Activated naive CD4-positive, alpha-beta T cell treated with anti-CD3 and anti-CD28 coated beads for 36 hours (primary cell): ENCODE data around the gene CCDC34. TPM values are rescaled to one million over a fixed set of nuclear protein-coding genes. Genes with fewer than 3 reads are reported as not detected.
A peak's percentile ranks its signal among the peaks of the same experiment; 100 is the strongest.

ENCODE experiments used
- CTCF ChIA-PET: fragments of 350-600 bp; sonication (Branson Sonifier 250); formaldehyde crosslinking; loops from one replicate; lab custom pipeline; 2021; ENCODE audit warnings: antibody characterized with exemption; lab: Charles Lee
- DNase-seq: peaks from one replicate; pipeline ENCODE4 v3.0.0-alpha.2; 2020
- H3K27ac Mint-ChIP-seq: one replicate; pipeline ENCODE4 v1.8.0; 2021; ENCODE audit warnings: mild to moderate bottlenecking, mixed read lengths
- H3K27me3 Mint-ChIP-seq: one replicate; pipeline ENCODE4 v1.8.0; 2021; ENCODE audit warnings: low read depth, mixed read lengths
- H3K36me3 Mint-ChIP-seq: one replicate; pipeline ENCODE4 v1.8.0; 2021; ENCODE audit warnings: low read depth, mixed read lengths
- H3K4me1 Mint-ChIP-seq: one replicate; pipeline ENCODE4 v1.8.0; 2021; ENCODE audit warnings: low read depth, mixed read lengths
- H3K4me3 Mint-ChIP-seq: one replicate; pipeline ENCODE4 v1.8.0; 2021; ENCODE audit warnings: mild to moderate bottlenecking, moderate library complexity, mixed read lengths
- H3K9me3 Mint-ChIP-seq: one replicate; pipeline ENCODE4 v1.8.0; 2021; ENCODE audit warnings: mixed read lengths
- intact Hi-C: fragments of 100-400 bp; cut with micrococcal nuclease; formaldehyde crosslinking; loops from one replicate; pipeline ENCODE4 v1.15.1; 2023
- total RNA-seq, 2 experiments: library from RNA; stranded (reverse); gene quantifications; one replicate each; pipeline ENCODE4 v1.2.3, GENCODE V29; 2021

The CCDC34 gene
- total RNA-seq, 2 experiments from 2014 or later: 28.2 to 29.9 TPM

DNA sequence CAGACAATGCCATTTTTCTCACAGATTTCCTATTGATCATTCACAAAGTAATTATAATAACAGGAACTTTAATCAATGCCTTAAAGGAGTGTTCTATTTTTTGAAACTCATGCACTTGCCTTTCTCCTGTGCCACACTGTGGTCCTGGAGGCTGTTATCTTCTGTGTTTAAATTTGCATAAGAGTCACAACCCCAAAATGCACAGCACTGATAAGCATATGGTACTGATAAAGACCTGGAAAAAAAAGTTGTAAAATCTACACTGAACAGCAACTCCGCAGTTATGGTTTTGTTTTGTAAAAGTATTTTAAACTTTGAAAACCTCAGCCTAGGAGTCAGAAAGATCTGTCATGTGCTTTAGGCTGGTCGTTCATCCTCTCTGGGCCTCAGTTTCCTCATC, 9.1 kb upstream of the CCDC34 start:
- no peak overlapping the region for H3K4me3 Mint-ChIP-seq
- CTCF ChIA-PET: no interaction called here
- no peaks in the 10 kb centered on the region for H3K36me3 Mint-ChIP-seq
- no peak overlapping the region for H3K27ac Mint-ChIP-seq
- no peaks in the 10 kb centered on the region for H3K4me1 Mint-ChIP-seq
- H3K9me3 Mint-ChIP-seq: no peaks in the 10 kb centered on the region
- intact Hi-C loops: no loop called here
- no peaks in the 10 kb centered on the region for H3K27me3 Mint-ChIP-seq
- DNase-seq: no peak

DNA sequence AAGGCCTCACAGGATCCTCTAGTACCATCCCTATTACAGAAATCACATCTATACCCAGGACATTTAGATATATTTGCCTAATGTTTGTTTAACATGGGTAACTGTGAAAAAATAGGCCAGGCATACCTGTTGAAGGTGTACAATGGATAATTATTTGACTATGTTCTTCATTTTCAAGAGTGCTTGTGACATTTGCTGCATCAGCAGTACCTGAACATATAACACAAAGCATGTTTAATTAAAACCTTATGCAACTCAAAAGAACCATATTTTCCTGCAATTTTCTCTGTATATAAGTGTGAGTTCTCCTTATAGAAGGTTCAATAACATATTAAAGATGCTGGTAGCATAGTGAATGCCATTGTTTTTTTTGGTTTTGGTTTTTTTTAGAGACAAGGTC, 8.5 kb upstream of the CCDC34 start:
- no peak overlapping the region for H3K4me3 Mint-ChIP-seq
- H3K27me3 Mint-ChIP-seq: no peaks in the 10 kb centered on the region
- DNase-seq: no peak
- no peaks in the 10 kb centered on the region for H3K4me1 Mint-ChIP-seq
- intact Hi-C loops: no loop called here
- CTCF ChIA-PET: interaction anchor here (0.9 kb wide), 1 partner anchor 127 kb away, joined by 3 read pairs; no protein-coding TSS in a partner anchor
- H3K9me3 Mint-ChIP-seq: no peaks in the 10 kb centered on the region
- no peak overlapping the region for H3K27ac Mint-ChIP-seq
- no peaks in the 10 kb centered on the region for H3K36me3 Mint-ChIP-seq

- DNase-seq: no peak
- Mint-ChIP-seq H3K9me3 (no peaks in the 10 kb centered on the region), H3K4me1 (no peaks in the 10 kb centered on the region), H3K27me3 (no peaks in the 10 kb centered on the region), H3K36me3 (no peaks in the 10 kb centered on the region), H3K27ac (no peak overlapping the region), H3K4me3 (no peak overlapping the region)
- CTCF ChIA-PET: interaction anchor here (0.6 to 0.7 kb wide), 2 partner anchors 116 to 830 kb away, joined by 3 read pairs; no protein-coding TSS in a partner anchor
- intact Hi-C loops: no loop called here
Observed at GRCh38 chr11:27370374-27370773, 7.4 kb upstream of the CCDC34 start.

DNA sequence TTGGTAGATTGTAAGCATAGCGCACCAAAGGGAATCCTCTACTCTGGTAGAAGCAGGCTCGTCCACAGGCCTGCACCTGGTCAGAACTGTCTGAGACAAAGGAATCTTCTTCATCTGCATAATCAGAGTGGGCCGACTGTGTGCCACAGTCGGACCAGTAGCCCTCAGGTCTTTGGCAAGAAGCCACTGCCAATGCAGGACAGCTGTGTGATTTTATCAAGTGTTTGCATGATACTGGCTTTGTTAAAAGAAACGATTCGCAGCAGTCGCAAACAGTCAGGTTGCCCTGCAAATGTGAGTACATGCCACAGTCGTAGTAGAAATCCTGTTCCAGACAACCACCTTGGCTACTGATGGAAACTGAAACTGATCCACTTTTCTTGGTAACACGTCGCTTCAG, 4.9 kb upstream of the CCDC34 start:
- intact Hi-C loops: no loop called here
- Mint-ChIP-seq H3K4me3 (no peak overlapping the region), H3K9me3 (no peaks in the 10 kb centered on the region), H3K27me3 (no peaks in the 10 kb centered on the region), H3K36me3 (no peaks in the 10 kb centered on the region), H3K27ac (no peak overlapping the region), H3K4me1 (peaks cover 7% of the 10 kb centered on the region)
- DNase-seq: no peak
- CTCF ChIA-PET: no interaction called here

GRCh38 chr11:27363576-27364117, 632 bp upstream of the CCDC34 start:
- intact Hi-C loops: loop anchor here (1.0 to 5.0 kb wide), 4 partner anchors 44 to 744 kb away; partner anchors contain the start of genes KIF18A, LGR4, LIN7C and METTL15
- H3K4me1 Mint-ChIP-seq: peaks cover 22% of the 10 kb centered on the region
- peak overlapping the region; percentile 95 for H3K4me3 Mint-ChIP-seq
- CTCF ChIA-PET: interaction anchor here (2.1 to 2.3 kb wide), 2 partner anchors 67 to 122 kb away, joined by 8 to 9 read pairs; no protein-coding TSS in a partner anchor
- DNase-seq: no peak
- peak overlapping the region; percentile 77 for H3K27ac Mint-ChIP-seq
- no peaks in the 10 kb centered on the region for H3K27me3 Mint-ChIP-seq
- H3K9me3 Mint-ChIP-seq: no peaks in the 10 kb centered on the region
- no peaks in the 10 kb centered on the region for H3K36me3 Mint-ChIP-seq

- no peak overlapping the region for H3K27ac Mint-ChIP-seq
- peak overlapping the region; percentile 95 for H3K4me3 Mint-ChIP-seq
- DNase-seq: no peak
- intact Hi-C loops: loop anchor here (5.0 kb wide), 1 partner anchor 745 kb away; the partner anchor contains the start of genes KIF18A and METTL15
- H3K9me3 Mint-ChIP-seq: no peaks in the 10 kb centered on the region
- CTCF ChIA-PET: interaction anchor here (0.6 kb wide), 1 partner anchor 136 kb away, joined by 4 read pairs; no protein-coding TSS in a partner anchor
- no peaks in the 10 kb centered on the region for H3K36me3 Mint-ChIP-seq
- no peaks in the 10 kb centered on the region for H3K27me3 Mint-ChIP-seq
- peaks cover 22% of the 10 kb centered on the region for H3K4me1 Mint-ChIP-seq
Observed at GRCh38 chr11:27361649-27362431, 1.2 kb downstream of the CCDC34 start.

- H3K36me3 Mint-ChIP-seq: no peaks in the 10 kb centered on the region
- H3K9me3 Mint-ChIP-seq: no peaks in the 10 kb centered on the region
- DNase-seq: no peak
- intact Hi-C loops: no loop called here
- no peaks in the 10 kb centered on the region for H3K27me3 Mint-ChIP-seq
- H3K4me3 Mint-ChIP-seq: no peak overlapping the region
- no peak overlapping the region for H3K27ac Mint-ChIP-seq
- CTCF ChIA-PET: interaction anchor here (1.0 kb wide), 1 partner anchor 15 kb away, joined by 3 read pairs; no protein-coding TSS in a partner anchor
- H3K4me1 Mint-ChIP-seq: peaks cover 15% of the 10 kb centered on the region
Observed at GRCh38 chr11:27358296-27358695, 4.7 kb downstream of the CCDC34 start.

DNA sequence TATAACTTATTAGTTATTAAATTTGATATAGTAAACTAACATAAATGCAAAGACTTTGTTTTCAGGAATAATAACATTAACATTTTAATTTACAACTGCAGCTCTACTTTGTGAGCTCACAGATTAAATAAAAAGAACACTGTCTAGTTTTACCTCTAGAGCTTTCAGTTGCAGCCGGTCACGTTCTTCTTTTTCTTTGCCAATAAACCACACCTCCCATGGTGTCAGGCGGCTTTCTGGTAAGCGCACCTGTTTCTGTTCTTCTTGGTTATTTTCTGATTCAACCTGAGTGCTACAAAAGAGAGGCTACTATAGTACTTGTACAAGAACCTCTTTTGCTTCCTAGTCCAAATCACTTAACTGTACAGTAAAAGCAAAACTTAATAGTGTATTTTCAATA, 5.8 kb downstream of the CCDC34 start:
- no peaks in the 10 kb centered on the region for H3K36me3 Mint-ChIP-seq
- H3K27me3 Mint-ChIP-seq: no peaks in the 10 kb centered on the region
- peaks cover 12% of the 10 kb centered on the region for H3K4me1 Mint-ChIP-seq
- intact Hi-C loops: no loop called here
- H3K27ac Mint-ChIP-seq: no peak overlapping the region
- DNase-seq: no peak
- CTCF ChIA-PET: no interaction called here
- no peaks in the 10 kb centered on the region for H3K9me3 Mint-ChIP-seq
- H3K4me3 Mint-ChIP-seq: no peak overlapping the region

DNA sequence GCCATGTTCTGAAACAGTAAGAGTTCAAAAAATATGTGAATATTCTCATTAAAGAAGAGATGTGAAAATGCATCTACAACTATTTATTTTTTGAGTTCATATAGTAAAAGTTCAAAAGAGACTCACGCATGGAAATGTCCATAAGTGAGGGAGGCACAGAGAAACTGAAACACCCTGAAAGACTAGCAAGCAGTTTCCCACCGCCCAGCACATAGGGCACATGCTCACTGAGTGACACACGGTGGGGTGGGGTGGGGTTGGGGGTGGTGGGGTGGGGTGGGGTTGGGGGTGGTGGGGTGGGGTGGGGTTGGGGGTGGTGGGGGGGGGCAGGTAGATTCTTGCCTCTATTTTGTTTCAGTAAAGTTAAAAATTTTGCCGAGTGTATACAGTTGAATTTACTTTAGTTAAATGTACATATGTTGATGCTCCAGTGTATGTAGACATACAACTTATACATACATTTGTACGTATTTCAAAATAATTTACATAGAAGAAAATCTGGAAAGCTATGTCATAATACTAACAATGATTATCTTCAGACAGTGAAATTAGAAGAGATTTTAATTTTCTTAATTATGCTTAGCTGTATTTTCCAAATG, 6.3 kb downstream of the CCDC34 start:
- H3K27ac Mint-ChIP-seq: no peak overlapping the region
- H3K4me3 Mint-ChIP-seq: no peak overlapping the region
- DNase-seq: no peak
- H3K4me1 Mint-ChIP-seq: peaks cover 6% of the 10 kb centered on the region
- CTCF ChIA-PET: no interaction called here
- H3K36me3 Mint-ChIP-seq: no peaks in the 10 kb centered on the region
- H3K9me3 Mint-ChIP-seq: no peaks in the 10 kb centered on the region
- intact Hi-C loops: no loop called here
- no peaks in the 10 kb centered on the region for H3K27me3 Mint-ChIP-seq

DNA sequence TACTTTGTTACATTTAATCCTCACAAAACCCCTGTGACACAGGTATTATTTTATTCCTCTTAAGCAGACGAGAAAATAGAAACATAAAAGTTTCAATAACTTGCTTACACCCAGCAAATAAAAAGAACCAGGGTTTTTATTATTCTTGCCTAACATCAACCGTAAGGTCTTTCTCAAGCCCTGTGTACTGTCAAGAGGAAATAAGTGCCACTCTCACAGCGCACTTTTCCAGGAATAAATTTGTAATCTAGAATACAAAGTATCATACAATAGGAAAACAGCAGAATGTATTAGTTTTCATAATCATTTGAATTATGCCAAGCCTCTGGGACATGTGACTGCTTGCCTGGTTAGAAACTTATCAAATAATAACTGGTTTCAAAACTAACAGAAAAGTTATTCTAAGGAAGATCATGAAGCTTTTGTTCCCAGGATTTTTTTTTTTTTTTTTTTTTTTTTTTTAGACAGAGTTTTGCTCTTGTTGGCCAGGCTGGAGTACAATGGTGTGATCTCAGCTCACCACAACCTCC, 7.4 kb downstream of the CCDC34 start:
- CTCF ChIA-PET: interaction anchor here (0.6 kb wide), 1 partner anchor 107 kb away, joined by 3 read pairs; no protein-coding TSS in a partner anchor
- Mint-ChIP-seq H3K9me3 (no peaks in the 10 kb centered on the region), H3K4me1 (no peaks in the 10 kb centered on the region), H3K27me3 (no peaks in the 10 kb centered on the region), H3K4me3 (no peak overlapping the region), H3K27ac (no peak overlapping the region), H3K36me3 (no peaks in the 10 kb centered on the region)
- intact Hi-C loops: no loop called here
- DNase-seq: no peak

GRCh38 chr11:27354359-27354965, 8.6 kb downstream of the CCDC34 start:
- Mint-ChIP-seq H3K36me3 (peaks cover 5% of the 10 kb centered on the region), H3K27ac (no peak overlapping the region), H3K9me3 (no peaks in the 10 kb centered on the region), H3K4me1 (no peaks in the 10 kb centered on the region), H3K4me3 (no peak overlapping the region), H3K27me3 (no peaks in the 10 kb centered on the region)
- intact Hi-C loops: no loop called here
- no peak for DNase-seq
- CTCF ChIA-PET: no interaction called here
